HG02610 (cell line): ENCODE results near the gene SYNE3.

Experiments used
- ATAC-seq: cut with Tn5 transposase; IDR thresholded peaks from one replicate; pipeline ENCODE4 v1.9.1; 2021; ENCODE audit warnings: mild to moderate bottlenecking, moderate library complexity; ENCODE audit not compliant: unreplicated experiment

Gene SYNE3

DNA sequence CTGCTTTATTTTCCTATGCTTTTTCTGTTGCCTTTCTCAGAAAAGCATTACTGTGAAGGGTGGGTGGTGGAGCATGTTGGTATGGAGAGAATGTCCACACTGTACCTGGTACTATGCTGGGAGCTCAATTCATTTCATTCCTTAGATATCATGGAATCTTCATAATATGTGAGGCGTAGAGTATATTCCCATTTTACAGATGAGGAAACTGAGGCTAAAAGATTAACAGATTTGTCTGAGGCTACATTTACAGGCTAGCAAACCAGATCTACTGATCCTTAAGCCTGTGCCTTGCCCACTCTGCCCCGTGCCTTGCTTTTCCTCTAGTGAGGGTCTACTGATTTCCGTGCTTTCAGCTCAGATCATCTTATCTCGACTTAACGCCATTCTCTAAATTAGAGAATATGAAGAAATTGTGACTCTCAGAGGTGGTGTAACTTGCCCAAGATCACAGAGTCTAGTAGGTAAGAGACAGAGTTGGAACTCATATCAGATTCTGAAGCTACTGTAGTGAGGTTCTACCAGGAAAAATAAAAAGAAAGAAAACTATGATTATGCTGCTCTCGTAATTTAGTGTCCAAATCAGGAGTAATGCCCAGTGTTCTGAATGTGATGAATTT lies 23.9 kb upstream of the SYNE3 start:
- no peak for ATAC-seq

DNA sequence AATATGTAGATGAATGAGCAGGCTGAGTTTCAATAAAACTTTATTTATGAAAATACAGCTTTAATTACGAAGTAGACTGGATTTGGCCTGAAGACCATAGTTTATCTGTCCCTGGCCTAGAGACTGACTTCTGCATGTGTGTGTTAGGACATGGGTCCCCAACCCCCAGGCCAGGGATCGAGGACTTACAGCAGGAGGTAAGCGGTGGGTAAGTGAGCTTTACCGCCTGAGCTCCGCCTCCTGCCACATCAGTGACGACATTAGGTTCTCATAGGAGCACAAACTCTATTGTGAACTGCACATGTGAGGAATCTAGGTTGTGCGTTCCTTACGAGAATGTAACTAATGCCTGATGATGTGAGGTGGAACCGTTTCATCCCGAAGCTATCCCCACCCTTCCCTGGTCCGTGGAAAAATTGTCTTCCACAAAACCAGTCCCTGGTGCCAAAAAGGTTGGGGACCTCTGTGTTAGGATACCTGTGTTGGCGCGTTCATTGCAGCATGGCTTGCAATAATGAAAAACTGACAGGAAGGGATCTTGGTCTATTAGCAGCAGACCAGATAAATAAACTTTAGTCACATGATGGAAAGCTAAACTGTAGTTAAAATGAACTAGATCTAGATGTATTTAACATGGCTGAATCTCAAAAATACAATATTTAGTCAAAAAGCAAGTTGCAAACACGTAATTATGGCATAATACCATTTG lies 22.5 kb upstream of the SYNE3 start:
- ATAC-seq: no peak

DNA sequence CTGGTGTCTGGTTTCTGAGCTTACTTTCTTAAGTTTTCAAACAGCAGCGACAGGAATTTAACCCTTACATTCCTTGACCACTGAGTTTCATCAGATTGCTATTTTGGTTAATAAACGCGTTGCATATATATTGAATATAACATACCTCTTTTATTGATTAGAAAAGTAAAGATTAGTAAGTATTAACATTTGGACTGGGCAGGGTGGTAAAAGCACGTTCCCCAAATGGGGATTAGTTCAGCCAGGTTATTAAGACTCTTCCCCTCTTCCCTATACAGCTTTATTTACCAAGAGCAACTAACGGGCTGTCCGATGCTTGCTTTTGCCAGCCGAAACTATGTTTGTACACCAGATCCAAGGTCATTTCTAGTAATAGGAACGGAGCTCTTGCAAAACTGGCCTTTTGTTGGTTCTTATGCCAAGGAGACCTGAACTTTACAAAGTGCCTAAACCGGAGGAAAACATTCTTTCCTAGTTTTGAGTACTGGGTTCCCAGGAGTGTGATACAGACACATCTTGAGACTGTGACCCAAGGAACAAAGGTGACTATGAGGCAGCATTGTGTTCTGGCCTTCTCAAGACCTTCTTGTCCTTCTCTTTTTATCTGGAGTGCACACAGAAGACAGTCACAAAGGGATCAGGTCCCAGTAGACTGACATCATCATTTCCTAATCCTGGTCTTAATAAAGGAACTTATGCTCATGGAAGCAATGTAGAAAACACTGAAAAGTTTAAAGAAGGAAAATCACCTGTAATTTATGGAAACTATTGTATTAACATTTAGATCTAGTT lies 21.0 kb upstream of the SYNE3 start:
- no peak for ATAC-seq

DNA sequence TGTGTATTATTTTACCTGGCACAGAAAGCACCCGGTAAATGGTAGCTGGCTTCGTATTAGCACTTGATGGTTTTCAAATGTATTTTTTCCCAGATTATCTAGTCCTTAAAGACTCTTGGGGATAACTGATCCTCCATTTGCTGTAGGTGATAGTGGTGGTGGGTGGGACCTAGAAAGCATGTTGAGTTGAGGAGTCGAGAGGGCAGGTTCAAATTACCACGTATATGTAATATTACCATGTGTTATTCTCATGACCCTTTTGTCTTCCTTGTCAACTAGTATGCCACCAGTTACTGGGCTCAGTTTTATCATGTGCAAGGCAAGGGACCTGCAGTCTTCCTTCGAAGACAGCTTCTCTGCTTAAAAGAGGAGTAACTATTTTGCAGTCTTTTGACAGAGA lies 20.2 kb upstream of the SYNE3 start:
- ATAC-seq: no peak

GRCh38 chr14:95536036-95536593 lies 19.7 kb upstream of the SYNE3 start:
- ATAC-seq: no peak

DNA sequence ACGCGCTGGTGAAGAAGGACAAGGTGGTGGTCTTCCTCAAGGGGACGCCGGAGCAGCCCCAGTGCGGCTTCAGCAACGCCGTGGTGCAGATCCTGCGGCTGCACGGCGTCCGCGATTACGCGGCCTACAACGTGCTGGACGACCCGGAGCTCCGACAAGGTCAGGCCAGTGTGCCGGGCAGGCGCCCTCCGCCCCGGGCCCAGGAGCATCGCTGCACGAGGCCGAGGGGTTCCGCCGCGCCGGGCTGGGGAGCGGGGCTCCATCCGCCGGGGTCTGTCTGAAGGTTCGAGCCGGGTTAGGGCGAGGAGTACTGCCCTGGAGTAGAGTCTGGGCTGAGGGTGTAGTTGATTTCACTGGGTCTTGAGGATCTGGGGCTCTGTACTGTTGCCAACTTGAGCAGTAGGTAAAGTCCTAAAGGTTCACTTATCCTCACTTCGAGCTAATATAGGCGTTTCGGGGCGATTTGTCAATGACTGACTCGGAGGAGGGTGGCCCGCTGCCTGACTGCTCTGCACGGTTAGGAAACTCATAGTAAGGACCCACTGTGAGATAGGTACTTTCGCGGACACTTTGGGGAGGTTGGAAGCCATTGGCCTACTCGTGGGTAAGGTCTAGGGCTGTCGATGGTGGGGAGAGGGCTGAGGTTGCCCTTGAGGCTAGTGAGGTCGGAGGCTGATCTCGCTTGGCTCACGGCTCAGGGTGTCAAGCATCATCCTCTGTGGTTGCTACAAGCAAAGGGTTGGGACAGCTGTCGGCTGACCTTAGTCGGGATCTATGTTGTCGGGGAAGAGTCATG lies 19.0 kb upstream of the SYNE3 start:
- no peak for ATAC-seq

- peak; percentile 93 for ATAC-seq
Observed at GRCh38 chr14:95534299-95535225, 18.1 kb upstream of the SYNE3 start, which contains the start of gene GLRX5. TSS of gene GLRX5 (plus strand) at chr14:95535050. CDS start at chr14:95535090, 40 bp downstream.

DNA sequence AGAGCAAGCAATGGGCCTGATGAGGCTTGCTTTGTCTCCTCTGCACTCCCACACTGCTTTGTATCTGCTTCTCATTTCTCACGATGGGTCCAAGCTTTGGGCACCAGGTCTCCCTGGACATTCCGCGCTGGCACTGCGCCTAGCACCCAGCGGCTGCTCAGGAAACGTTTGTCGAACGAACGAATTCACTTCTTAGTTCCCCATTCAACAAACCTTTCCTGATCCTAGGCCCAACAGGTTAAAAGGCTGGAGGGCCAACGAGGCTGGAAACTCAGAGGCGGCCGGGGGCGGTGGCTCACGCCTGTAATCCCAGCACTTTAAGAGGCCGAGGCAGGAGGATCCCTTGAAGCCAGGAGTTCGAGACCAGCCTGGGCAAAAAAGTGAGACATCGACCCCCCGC lies 17.4 kb upstream of the SYNE3 start:
- no peak for ATAC-seq

DNA sequence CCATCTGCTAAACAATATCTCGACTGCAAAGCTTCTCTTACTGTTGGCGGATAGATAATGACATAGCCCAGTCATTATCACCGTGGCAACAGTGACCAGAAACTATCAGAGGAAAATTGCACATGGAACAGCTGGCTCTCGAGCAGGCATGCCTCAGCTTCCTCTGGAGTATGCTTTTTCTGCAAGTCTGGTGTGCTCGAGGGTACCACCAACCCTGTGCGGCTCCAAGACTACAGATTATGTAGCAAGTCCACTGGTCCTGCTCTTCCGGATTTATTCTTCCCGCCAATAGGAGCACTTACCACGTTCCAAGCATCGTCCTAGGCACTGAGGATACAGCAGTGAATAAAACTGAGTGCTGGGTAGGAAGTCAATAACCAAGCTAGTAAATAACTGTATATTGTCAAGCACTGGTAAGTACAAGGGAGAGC lies 17.0 kb upstream of the SYNE3 start:
- no peak for ATAC-seq

- no peak for ATAC-seq
Observed at GRCh38 chr14:95531969-95532368, 15.5 kb upstream of the SYNE3 start.

DNA sequence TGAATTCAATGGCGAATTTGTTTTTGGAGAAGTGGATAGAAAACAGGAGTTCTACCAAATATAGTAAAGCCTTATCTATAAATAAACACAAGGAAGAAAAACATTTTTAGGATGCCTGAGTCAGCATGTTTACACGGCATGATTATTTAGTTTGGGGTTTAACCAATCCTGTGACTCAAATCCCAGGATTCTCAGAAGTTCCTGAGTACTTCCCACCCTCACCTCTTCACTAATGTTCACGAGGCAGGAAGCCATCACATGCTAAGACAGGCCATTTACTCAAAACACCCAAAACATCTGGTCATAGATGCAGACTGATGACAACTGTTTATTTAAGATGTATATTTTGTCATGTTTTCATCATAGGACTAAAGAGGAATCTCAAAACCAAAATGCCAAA lies 15.0 kb upstream of the SYNE3 start:
- no peak for ATAC-seq

DNA sequence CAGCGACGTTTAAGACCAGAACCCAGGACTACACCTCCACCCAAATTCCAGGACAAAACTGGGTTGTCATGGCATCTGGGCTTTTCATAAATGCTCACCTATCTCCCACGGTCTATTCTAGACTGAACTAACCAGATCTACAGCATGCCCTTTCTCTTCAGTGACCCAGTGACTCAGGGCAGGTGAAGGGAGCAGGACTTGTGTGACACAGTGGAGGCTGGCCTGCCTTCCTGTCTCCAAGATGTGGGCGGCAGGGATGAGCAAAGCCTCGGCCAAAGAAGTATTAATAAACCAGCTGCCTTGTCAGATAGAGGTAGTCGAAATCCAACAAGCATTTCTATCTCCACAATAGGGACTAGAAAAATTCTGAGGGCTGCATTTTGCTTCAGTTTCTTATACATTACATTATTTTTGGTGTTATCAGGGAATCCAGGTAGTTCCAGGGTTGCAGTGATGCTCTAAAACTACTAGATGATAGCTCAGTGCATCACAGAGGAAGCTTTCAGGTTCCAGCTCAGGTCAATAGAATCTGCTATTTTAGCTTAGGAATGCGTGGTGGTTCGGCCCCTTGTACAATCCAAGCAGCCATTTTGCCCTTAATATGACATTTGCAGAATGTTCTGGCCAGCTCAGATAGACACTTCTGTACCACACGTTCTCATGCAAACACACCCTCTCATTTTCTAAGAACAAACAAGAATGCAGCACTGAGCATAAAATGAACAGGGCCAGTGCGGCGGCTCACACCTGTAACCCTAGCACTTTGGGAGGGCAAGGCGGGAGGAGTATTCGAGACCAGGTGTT lies 14.2 kb upstream of the SYNE3 start:
- no peak for ATAC-seq

- no peak for ATAC-seq
Observed at GRCh38 chr14:95529216-95529615, 12.8 kb upstream of the SYNE3 start.

DNA sequence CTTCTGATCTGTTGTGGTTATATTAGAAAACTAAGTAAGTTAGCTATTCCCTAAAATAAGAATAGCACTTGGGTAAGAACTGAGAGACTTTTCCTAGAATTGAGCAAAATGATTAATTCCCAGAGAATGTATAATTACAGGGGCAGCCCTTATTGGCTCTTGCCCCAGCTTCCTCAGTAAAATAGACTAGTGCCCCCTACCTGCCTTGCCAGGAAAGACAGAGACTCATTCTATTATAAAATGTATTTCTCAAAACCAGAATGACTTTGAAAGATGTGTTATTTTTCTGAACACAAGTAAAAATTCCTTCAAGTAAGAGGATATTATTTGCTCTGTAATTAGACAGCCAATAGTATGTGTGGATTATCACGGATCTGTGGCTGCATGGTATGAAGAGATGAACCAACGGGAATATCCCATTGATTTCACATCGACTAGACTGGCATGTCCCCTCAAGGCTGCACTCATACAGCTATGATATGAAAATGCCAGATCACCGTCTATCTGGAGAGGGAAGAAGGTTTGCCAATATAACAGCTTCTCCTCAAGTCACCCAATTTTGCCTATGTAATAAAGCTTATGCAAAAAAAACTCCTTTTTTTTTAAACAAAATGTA lies 11.0 kb upstream of the SYNE3 start:
- ATAC-seq: peak; percentile 44

- ATAC-seq: no peak
Observed at GRCh38 chr14:95526483-95527386, 10.3 kb upstream of the SYNE3 start.

DNA sequence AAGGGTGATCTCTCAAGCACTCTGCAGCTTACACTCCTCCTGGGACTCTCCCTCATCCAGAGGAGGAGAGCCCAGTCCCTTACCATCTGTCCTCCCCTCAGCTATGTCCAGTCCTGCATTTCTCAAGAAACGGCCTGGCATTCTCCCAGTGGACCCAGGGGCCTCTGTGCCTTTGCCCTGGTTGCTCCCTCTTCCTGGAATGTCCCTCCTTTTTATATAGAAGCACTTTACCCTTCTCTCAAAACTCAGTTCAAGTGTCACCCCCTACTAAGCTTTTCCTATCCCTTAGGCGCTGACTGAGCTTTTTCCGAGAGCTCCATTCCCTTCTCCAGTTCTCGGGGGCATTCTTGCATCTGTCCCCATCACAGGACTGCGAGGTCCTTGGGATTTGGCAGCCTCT lies 9.5 kb upstream of the SYNE3 start:
- ATAC-seq: no peak

DNA sequence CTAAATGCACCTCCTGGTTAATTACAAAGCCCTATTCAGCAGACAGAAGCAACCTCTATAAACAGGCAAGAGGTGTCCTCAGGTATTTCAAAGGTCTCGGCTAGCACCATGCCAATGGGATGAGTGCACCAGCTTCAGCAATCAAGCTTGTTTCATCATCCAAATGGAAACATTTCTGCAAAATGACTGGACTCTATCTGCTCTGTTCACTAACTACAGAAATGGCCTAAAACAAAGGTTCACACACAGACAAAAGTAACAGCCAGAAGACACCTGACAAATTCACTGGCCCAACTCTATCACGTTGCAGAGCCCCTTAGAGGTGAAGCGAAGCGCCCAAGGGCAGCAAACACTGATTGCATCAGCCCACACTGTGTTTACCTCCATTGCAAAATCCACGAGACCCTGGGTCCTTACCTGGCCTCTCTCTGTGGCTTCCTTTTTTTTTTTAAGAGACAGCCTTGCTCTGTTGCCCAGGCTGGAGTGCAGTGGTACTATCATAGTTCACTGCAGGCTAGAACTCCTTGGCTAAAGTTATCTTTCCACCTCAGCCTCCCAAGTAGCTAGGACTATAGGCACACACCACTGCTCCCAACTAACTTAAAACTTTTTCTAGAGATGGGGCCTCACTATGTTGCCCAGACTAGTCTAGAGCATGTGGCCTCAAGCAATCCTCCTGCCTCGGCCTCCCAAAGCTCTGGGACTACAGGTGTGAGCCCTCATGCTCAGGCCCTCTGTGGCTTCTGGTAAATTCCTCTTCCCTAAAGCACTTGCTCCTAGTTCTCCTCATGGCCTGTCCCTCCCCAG lies 8.5 kb upstream of the SYNE3 start:
- no peak for ATAC-seq
